NCI-H146 treated with DMSO at 0.1 percent for 48 hours (cell line): Measurements from ENCODE around the gene TMUB1.

Experiments
- DNase-seq: peaks from one replicate; lab custom pipeline; 2025; ENCODE audit not compliant: unreplicated experiment; lab: John Stamatoyannopoulos, UW

Gene TMUB1

DNA sequence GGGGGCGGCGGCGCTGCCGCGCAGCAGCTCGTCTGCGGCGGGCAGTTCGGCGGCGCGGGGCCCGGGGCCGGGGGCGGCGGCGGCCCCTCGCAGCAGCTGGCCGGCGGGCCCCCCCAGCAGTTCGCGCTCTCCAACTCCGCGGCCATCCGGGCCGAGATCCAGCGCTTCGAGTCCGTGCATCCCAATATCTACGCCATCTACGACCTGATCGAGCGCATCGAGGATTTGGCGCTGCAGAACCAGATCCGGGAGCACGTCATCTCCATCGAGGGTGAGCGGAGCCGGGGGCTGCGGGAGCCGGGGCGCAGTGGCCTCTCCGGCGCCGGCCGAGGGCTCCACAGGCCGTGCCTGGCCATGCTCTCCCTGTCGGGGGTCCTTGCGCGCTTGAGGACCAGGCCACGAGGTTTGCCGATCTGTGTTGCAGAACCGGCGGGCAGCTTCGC, 3.5 kb upstream of the TMUB1 start:
- no peak for DNase-seq

- peak; percentile 81 for DNase-seq
These were observed 2.7 kb upstream of the TMUB1 start, which contains the start of gene AGAP3 for GRCh38 chr7:151085691-151086620. AGAP3 (plus strand) TSS chr7:151086475; CDS start chr7:151086742, 267 bp downstream.

DNA sequence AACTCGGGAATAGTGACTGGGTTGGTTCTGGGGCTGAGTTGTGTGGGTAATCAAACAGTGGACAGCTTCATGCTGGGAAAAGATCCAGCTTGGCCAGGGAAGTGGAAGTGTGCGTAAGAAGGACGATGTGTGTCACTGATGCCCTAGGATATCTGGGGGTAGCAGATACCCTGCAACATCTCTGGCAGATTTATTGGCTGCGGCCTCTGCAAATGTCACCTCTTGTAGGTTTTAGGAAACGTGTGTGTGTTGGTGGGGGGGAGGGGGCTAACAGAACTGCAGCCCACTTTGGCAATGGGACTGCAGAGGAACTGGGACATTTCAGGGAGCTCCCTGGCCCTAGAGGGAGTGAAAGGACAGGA, 2.0 kb upstream of the TMUB1 start:
- DNase-seq = no peak

GRCh38 chr7:151083824-151084160, 499 bp upstream of the TMUB1 start:
- no peak for DNase-seq

GRCh38 chr7:151082141-151083070, 887 bp downstream of the TMUB1 start:
- no peak for DNase-seq

- DNase-seq = no peak
These were observed 1.9 kb downstream of the TMUB1 start for GRCh38 chr7:151081170-151082101.

DNA sequence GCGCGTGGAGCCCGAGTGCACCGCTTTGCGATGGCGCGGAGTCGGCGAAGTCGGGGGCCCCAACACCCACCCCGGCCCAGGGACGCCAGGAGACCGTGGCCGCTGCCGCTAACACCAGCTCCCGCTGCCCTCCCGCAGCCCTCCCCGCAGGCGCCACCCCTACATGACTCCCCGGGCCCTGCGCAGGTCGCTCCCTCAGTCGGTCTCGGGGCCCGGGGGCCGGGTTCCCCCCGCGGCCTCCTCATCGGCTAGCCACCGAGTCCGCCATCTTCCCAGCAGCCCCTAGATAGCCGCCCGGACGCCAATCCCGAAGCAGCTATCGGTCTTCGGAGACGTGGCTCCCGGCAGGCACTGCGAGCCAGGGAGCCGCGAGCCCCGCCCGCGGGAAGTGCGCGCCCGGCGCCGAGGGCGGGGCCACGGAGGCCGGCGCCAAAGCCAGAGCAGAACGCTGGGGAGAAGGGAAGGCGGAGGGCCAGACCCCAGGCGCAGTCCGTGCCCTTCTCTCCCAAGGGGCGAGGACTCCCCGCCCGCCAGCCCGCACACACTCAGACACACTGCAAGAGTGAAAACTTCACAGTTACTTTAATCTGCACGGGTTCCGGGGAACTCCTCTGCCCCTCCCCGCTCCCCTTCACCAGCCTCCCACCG, 2.6 kb downstream of the TMUB1 start, which contains the start of gene FASTK:
Gene FASTK (minus strand): TSS at position 288 of the 648 bp plus-strand sequence. CDS start 43 bp downstream, at position 245.
- peak; percentile 74 for DNase-seq

- DNase-seq = no peak
These were observed 3.2 kb downstream of the TMUB1 start for GRCh38 chr7:151080067-151080521.

- DNase-seq = no peak
These were observed 3.9 kb downstream of the TMUB1 start for GRCh38 chr7:151079199-151079910.

GRCh38 chr7:151078233-151079040, 4.9 kb downstream of the TMUB1 start:
- DNase-seq = no peak

- DNase-seq = no peak
These were observed 5.5 kb downstream of the TMUB1 start for GRCh38 chr7:151077705-151078232.

DNA sequence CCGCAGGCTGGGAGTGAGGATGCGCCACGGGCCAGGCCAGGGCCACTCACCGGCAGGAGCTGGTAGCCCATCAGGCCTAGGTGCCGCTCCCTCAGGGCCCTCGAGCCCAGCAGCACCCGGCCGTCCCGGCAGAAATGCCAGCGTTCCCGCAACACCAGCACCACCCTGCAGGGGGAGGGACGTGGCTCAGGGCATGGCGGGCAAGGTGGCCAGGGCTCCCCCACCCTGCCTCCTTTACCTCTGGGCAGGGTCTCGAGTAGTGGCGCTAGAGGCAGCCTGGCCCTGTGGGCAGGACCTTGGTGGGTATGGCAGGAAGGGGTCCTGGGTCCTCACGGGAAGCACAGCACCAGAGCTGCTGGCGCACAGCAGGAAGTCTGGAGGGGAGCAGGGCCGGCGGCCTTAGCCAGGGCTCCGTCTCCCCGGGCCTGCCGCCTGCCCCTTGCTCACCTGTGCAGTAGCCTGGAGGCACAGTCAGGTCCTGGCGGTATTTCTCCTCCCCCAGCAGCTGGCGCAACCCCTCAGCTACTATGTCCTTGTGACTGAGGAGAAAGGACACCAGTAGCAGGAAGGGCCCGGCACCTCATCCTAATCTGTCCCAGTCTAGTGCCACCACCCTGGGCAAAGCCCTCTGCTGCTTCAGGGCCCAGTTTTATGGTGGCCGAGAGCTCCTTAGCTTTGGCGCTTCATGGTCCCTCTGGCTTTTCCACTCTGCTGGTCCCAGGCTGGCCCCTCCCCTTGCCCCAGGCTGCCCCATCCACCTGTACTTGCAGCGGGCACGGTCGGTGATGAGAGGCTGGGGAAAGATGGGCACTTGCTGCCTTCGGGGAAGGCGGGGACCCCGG, 6.2 kb downstream of the TMUB1 start:
- no peak for DNase-seq

GRCh38 chr7:151075978-151076426, 7.3 kb downstream of the TMUB1 start:
- no peak for DNase-seq

DNA sequence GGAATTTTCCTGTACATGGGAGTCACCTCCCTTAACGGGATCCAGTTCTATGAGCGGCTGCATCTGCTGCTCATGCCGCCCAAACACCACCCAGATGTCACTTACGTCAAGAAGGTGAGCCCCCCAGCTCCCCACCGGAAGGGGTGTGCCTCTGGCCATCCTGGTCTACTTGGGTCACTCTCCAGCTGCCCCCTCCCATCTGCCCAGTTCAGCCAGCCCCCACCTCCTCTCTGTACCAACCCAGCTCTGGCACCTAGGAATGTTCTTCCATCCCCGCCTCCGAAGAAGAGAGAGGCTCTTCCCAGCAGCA, 7.7 kb downstream of the TMUB1 start:
- DNase-seq = no peak

DNA sequence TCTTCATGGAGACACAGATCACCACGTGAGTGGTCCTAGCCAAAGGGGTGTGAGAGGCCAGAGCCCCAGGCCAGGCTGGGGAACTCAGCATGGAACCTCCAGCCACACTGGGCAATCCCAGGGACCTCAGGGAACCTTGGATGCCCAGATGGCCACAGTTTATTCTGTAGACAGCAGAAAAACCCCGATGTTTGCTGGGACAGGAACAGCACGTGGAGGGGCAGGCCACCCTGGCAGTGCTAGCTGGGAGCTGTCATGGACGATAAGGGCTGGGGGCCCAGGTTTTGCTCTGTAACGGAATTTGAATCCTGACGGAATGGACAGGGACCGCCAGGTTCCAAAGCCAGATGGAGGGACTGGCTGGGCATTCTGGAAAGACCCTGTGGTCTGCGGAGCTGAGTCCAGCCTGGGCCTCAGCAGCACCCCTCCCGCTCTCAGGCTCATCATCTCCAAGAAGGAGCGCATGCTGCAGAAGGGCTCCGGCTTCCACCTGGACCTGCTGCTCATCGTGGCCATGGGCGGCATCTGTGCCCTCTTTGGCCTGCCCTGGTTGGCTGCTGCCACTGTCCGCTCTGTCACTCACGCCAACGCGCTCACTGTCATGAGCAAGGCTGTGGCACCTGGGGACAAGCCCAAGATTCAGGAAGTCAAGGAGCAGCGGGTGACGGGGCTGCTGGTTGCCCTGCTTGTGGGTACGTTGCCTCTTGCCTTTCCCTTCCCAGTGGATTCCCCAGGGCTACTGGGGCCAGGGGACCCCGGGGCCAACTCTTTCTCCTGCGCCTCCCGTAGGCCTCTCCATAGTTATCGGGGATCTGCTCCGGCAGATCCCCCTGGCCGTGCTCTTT, 8.3 kb downstream of the TMUB1 start:
- no peak for DNase-seq

DNA sequence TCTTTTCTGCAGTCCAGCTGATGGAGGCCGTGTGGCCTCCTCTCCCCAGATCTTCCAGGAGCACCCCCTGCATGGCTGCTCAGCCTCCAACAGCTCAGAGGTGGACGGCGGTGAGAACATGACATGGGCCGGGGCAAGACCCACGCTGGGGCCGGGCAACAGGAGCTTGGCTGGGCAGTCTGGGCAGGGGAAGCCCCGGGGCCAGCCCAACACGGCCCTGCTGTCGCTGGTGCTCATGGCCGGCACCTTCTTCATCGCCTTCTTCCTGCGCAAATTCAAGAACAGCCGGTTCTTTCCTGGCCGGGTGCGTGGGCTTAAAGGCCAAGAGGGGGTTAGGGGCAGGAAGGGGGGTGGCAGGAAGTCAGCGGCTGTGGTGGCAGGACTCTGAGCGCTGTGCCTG, 9.3 kb downstream of the TMUB1 start:
- DNase-seq = no peak
